Measurements from ENCODE around the gene ATP2A2.
A peak's percentile ranks its signal among the peaks of the same experiment; 100 is the strongest.
"Not testable (repeated sequence)": the region's sequence is repeated elsewhere in the genome, so short reads cannot be mapped to it uniquely, and the experiment has no call there.

ATP2A2 gene

DNA sequence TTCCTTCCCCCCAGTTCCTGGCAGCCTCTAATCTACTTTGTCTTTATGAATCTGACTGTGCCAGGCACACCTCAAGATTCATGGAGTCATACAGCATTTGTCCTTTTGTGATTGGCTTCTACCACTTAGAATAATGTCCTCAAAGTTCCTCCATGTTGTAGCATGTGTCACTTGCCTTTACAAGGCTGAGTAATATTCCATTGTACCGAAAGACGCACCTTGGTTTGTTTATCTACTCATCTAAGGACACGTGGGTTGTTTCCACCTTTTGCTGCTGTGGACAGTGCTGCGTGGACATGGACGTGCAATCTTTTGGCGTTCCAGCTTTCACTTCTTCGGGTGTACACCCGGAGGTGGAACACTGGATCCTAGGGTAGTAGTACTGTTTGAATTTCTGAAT lies 88.9 kb downstream of the ATP2A2 start:
- DNase-seq (ENCODE audit: low read depth) = no peak

- DNase-seq (ENCODE audit: low read depth) = no peak
Measured at GRCh38 chr12:110370732-110371231, 89.7 kb downstream of the ATP2A2 start.

DNA sequence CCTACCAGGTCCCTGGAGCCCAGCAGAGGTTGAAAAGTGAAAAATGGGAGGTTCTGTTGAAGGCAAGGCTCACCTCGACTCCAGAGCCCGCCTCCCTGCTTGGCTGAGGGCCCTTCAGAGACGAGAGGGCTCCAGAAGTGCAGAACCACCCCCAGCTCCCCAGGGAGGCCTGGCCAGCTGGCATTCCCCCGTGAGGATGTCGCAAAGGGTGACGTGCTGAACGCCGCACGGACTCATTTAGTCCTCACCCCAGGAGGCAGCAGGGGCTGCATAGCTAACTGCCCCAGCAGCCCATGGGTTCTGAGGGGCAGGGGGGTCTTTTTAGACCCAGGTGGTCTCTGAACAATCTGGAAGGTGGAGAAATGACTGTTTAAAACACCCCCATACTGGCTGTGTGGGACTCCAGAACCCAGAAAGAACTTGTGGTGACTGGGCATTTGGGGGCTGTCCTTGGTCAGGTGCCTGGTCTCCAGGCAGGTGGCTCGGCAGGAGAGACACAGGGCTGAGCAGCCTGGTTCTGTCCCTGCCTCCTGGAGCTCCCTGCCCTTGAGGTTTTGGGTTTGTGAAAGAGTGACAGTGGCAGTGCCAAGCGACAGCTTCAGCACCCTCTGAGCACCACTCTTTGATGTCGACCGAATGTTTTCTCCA lies 90.5 kb downstream of the ATP2A2 start:
- DNase-seq (ENCODE audit: low read depth) = no peak

- DNase-seq (ENCODE audit: low read depth) = no peak
Measured at GRCh38 chr12:110372056-110372425, 91.0 kb downstream of the ATP2A2 start.

DNA sequence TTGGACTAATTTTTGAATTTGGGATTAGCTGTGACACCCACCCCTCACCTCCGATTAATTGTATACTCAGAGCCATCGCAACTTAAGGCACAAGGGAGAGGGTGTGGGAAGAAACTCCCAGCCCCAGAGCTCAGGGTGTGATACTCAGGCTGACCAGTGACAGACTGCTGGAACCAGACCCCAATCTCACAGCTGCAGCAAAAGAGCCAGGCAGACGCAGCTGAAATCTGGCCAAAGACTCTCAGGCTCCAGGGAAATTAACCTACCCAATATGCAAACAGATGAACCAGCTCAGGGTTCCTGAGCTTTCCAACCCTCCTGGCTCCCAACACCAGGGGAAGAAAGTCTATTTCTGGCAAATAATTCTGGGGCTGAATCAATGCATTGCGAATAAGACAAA lies 92.0 kb downstream of the ATP2A2 start:
- DNase-seq (ENCODE audit: low read depth) = no peak

GRCh38 chr12:110373425-110373824 lies 92.4 kb downstream of the ATP2A2 start:
- no peak for DNase-seq (ENCODE audit: low read depth)

GRCh38 chr12:110373962-110374611 lies 93.0 kb downstream of the ATP2A2 start:
- no peak for DNase-seq (ENCODE audit: low read depth)

DNA sequence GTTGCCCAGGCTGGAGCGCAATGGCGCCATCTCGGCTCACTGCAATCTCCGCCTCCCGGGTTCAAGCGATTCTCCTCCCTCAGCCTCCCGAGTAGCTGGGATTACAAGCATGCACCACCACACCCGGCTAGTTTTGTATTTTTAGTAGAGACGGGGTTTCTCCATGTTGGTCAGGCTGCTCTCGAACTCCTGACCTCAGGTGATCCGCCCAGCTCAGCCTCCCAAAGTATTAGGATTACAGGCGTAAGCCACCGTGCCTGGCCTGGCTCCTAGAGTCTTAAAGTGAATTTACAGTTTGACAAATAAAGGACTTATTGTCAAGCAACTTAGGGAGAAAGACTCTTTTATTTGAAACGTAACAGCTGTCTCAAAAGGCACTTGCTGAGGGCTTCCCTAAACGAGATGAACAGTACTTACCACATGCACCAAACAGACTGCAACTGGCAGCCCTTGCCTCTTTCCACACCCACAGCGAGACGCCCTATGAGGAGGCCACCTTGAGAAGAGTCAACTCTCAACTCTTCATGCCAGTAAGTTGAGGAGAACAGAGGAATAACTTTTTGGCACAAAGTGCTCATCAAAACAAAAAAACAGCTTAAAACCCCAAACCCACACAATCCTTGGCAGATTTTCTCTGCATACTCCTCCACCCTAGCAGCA lies 97.2 kb downstream of the ATP2A2 start:
- not testable (repeated sequence) for DNase-seq (ENCODE audit: low read depth)

DNA sequence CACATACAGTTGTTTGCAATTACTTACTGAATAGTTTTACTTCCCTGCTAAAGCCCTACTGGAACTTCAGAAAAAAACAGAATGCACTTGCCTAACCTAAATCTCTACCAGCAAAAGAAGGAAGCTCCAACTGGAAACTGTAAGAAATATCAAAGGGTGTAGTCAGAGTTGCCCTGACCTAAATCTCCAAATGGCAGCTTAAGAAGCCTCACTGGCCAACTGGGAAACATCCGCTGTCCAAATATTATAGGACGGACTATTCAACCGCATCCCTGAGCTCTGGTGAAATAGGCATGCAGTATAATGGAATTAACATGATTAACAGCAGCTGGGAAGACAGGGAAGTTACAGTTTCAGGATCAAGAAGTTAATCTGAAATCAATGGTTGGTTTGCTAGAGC lies 98.2 kb downstream of the ATP2A2 start:
- peak; percentile 33 for DNase-seq (ENCODE audit: low read depth)

DNA sequence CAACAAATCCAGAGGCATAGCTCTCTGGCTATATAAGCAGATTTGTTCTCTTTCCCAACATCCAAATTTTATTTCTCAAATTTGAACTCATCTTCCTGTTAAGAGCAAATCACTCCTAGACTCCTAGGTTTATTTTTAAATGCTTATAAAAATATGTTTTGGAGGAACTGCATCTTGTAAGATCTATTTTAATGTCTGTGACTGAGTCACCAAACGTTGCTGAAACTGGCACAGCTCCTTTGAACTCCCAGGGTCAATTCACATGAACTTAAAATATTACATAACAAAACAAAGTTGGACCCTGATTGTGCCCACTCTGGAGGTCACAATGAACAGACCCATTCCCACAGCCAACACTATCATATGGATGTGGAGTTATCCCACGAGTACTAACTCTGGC lies 98.6 kb downstream of the ATP2A2 start:
- peak; percentile 49 for DNase-seq (ENCODE audit: low read depth)

DNA sequence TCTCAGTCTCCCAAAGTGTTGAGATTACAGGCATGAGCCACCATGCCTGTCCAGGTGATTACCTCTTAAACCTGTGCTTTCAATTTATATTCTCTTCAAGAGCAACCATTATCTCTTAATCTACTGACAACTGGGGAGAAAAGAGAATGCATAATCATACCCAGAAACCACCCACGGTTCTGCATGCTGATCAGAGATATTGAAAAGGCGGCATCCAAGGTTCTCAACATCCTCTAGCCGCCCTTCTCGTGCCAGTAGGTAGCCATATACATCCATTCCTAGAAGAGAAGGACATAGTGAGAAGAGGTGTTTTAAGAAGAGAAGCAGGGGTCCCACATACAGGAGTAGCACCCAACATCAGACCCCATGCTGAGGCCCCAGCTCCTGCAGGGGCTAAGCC lies 101.6 kb downstream of the ATP2A2 start:
- no peak for DNase-seq (ENCODE audit: low read depth)
